Measurements from ENCODE around the gene CISD2.
"Not testable (repeated sequence)": the region's sequence is repeated elsewhere in the genome, so short reads cannot be mapped to it uniquely, and the experiment has no call there.

The CISD2 gene

GRCh38 chr4:102868781-102869568 is at the start of gene CISD2:
TSS of gene CISD2 (plus strand) at chr4:102868992. CDS start at chr4:102869085, 93 bp downstream.
- peak; percentile 83 for DNase-seq (ENCODE audit: low read depth, low spot score)

- DNase-seq (ENCODE audit: low read depth, low spot score): not testable (repeated sequence)
Measured at GRCh38 chr4:102819100-102819499, 49.7 kb upstream of the CISD2 start.

- no peak for DNase-seq (ENCODE audit: low read depth, low spot score)
Measured at GRCh38 chr4:102819588-102820365, 49.0 kb upstream of the CISD2 start.

GRCh38 chr4:102823464-102823863 is 45.3 kb upstream of the CISD2 start:
- no peak for DNase-seq (ENCODE audit: low read depth, low spot score)

GRCh38 chr4:102823897-102824296 is 44.9 kb upstream of the CISD2 start:
- DNase-seq (ENCODE audit: low read depth, low spot score): no peak

GRCh38 chr4:102824398-102824797 is 44.4 kb upstream of the CISD2 start:
- no peak for DNase-seq (ENCODE audit: low read depth, low spot score)

- no peak for DNase-seq (ENCODE audit: low read depth, low spot score)
Measured at GRCh38 chr4:102825261-102826091, 43.3 kb upstream of the CISD2 start.

GRCh38 chr4:102826105-102826889 is 42.5 kb upstream of the CISD2 start:
- DNase-seq (ENCODE audit: low read depth, low spot score): no peak

- peak; percentile 91 for DNase-seq (ENCODE audit: low read depth, low spot score)
Measured at GRCh38 chr4:102826890-102827673, 41.7 kb upstream of the CISD2 start, which contains the start of gene UBE2D3. TSS of gene UBE2D3 (minus strand) at chr4:102827551. CDS start at chr4:102826508, 1,043 bp downstream.

- peak; percentile 98 for DNase-seq (ENCODE audit: low read depth, low spot score)
Measured at GRCh38 chr4:102827674-102828496, 40.9 kb upstream of the CISD2 start.

GRCh38 chr4:102828497-102828808 is 40.3 kb upstream of the CISD2 start:
- DNase-seq (ENCODE audit: low read depth, low spot score): no peak

- DNase-seq (ENCODE audit: low read depth, low spot score): no peak
Measured at GRCh38 chr4:102829803-102830202, 39.0 kb upstream of the CISD2 start.

- no peak for DNase-seq (ENCODE audit: low read depth, low spot score)
Measured at GRCh38 chr4:102832105-102832504, 36.7 kb upstream of the CISD2 start.

GRCh38 chr4:102832667-102833066 is 36.1 kb upstream of the CISD2 start:
- no peak for DNase-seq (ENCODE audit: low read depth, low spot score)

GRCh38 chr4:102836596-102836995 is 32.2 kb upstream of the CISD2 start:
- no peak for DNase-seq (ENCODE audit: low read depth, low spot score)

GRCh38 chr4:102842367-102842766 is 26.4 kb upstream of the CISD2 start:
- DNase-seq (ENCODE audit: low read depth, low spot score): no peak

GRCh38 chr4:102843273-102843672 is 25.5 kb upstream of the CISD2 start:
- DNase-seq (ENCODE audit: low read depth, low spot score): no peak

- DNase-seq (ENCODE audit: low read depth, low spot score): no peak
Measured at GRCh38 chr4:102843938-102844337, 24.9 kb upstream of the CISD2 start.

GRCh38 chr4:102847687-102848086 is 21.1 kb upstream of the CISD2 start:
- no peak for DNase-seq (ENCODE audit: low read depth, low spot score)
